ENCODE results near the gene RAD51B. TPM values are rescaled to one million over a fixed set of nuclear protein-coding genes. Genes with fewer than 3 reads are reported as not detected.
A peak's percentile ranks its signal among the peaks of the same experiment; 100 is the strongest.

The RAD51B gene
- total and polyA plus RNA-seq, 9 of the 15 experiments (the other 6 are each of a cell fraction or from before 2014, with no cell fraction given): 8.5 to 17.3 (median 11.3) TPM

- TF ChIP-seq TEAD4 (IDR thresholded peaks at IDR 0.05; ENCODE audit: low read length) (peak; percentile 54; the same call in 1 of the 2 replicates), TEAD4 (CRISPR knock-in tag; IDR thresholded peaks at IDR 0.05; ENCODE audit: borderline replicate concordance) (no peak), ARID1B (IDR thresholded peaks at IDR 0.05) (peak; percentile 65), TRIM28 (IDR thresholded peaks at IDR 0.05) (no peak), ZNF23 (CRISPR knock-in tag; IDR thresholded peaks at IDR 0.05) (no peak), MEIS2 (IDR thresholded peaks at IDR 0.05; ENCODE audit: partially characterized antibody) (no peak), ZFP30 (CRISPR knock-in tag; IDR thresholded peaks at IDR 0.05; ENCODE audit: borderline replicate concordance) (no peak), ZBTB17 (CRISPR knock-in tag; IDR thresholded peaks at IDR 0.05) (no peak), MTF1 (CRISPR knock-in tag; IDR thresholded peaks at IDR 0.05; ENCODE audit: borderline replicate concordance) (no peak), TCF3 (CRISPR knock-in tag; IDR thresholded peaks at IDR 0.05) (peak; percentile 57), FOXA3 (CRISPR knock-in tag; conservative IDR thresholded peaks at IDR 0.05 in 1 of 2, IDR thresholded peaks at IDR 0.05 in 1 of 2) (peak in 1 of 2 experiments; percentile 42; a peak in 1 of 4 replicates)
- TF ChIP-seq, protein P1, sequence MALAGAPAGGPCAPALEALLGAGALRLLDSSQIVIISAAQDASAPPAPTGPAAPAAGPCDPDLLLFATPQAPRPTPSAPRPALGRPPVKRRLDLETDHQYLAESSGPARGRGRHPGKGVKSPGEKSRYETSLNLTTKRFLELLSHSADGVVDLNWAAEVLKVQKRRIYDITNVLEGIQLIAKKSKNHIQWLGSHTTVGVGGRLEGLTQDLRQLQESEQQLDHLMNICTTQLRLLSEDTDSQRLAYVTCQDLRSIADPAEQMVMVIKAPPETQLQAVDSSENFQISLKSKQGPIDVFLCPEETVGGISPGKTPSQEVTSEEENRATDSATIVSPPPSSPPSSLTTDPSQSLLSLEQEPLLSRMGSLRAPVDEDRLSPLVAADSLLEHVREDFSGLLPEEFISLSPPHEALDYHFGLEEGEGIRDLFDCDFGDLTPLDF (CRISPR knock-in tag; IDR thresholded peaks at IDR 0.05): no peak
- TF ChIP-seq, protein P2, sequence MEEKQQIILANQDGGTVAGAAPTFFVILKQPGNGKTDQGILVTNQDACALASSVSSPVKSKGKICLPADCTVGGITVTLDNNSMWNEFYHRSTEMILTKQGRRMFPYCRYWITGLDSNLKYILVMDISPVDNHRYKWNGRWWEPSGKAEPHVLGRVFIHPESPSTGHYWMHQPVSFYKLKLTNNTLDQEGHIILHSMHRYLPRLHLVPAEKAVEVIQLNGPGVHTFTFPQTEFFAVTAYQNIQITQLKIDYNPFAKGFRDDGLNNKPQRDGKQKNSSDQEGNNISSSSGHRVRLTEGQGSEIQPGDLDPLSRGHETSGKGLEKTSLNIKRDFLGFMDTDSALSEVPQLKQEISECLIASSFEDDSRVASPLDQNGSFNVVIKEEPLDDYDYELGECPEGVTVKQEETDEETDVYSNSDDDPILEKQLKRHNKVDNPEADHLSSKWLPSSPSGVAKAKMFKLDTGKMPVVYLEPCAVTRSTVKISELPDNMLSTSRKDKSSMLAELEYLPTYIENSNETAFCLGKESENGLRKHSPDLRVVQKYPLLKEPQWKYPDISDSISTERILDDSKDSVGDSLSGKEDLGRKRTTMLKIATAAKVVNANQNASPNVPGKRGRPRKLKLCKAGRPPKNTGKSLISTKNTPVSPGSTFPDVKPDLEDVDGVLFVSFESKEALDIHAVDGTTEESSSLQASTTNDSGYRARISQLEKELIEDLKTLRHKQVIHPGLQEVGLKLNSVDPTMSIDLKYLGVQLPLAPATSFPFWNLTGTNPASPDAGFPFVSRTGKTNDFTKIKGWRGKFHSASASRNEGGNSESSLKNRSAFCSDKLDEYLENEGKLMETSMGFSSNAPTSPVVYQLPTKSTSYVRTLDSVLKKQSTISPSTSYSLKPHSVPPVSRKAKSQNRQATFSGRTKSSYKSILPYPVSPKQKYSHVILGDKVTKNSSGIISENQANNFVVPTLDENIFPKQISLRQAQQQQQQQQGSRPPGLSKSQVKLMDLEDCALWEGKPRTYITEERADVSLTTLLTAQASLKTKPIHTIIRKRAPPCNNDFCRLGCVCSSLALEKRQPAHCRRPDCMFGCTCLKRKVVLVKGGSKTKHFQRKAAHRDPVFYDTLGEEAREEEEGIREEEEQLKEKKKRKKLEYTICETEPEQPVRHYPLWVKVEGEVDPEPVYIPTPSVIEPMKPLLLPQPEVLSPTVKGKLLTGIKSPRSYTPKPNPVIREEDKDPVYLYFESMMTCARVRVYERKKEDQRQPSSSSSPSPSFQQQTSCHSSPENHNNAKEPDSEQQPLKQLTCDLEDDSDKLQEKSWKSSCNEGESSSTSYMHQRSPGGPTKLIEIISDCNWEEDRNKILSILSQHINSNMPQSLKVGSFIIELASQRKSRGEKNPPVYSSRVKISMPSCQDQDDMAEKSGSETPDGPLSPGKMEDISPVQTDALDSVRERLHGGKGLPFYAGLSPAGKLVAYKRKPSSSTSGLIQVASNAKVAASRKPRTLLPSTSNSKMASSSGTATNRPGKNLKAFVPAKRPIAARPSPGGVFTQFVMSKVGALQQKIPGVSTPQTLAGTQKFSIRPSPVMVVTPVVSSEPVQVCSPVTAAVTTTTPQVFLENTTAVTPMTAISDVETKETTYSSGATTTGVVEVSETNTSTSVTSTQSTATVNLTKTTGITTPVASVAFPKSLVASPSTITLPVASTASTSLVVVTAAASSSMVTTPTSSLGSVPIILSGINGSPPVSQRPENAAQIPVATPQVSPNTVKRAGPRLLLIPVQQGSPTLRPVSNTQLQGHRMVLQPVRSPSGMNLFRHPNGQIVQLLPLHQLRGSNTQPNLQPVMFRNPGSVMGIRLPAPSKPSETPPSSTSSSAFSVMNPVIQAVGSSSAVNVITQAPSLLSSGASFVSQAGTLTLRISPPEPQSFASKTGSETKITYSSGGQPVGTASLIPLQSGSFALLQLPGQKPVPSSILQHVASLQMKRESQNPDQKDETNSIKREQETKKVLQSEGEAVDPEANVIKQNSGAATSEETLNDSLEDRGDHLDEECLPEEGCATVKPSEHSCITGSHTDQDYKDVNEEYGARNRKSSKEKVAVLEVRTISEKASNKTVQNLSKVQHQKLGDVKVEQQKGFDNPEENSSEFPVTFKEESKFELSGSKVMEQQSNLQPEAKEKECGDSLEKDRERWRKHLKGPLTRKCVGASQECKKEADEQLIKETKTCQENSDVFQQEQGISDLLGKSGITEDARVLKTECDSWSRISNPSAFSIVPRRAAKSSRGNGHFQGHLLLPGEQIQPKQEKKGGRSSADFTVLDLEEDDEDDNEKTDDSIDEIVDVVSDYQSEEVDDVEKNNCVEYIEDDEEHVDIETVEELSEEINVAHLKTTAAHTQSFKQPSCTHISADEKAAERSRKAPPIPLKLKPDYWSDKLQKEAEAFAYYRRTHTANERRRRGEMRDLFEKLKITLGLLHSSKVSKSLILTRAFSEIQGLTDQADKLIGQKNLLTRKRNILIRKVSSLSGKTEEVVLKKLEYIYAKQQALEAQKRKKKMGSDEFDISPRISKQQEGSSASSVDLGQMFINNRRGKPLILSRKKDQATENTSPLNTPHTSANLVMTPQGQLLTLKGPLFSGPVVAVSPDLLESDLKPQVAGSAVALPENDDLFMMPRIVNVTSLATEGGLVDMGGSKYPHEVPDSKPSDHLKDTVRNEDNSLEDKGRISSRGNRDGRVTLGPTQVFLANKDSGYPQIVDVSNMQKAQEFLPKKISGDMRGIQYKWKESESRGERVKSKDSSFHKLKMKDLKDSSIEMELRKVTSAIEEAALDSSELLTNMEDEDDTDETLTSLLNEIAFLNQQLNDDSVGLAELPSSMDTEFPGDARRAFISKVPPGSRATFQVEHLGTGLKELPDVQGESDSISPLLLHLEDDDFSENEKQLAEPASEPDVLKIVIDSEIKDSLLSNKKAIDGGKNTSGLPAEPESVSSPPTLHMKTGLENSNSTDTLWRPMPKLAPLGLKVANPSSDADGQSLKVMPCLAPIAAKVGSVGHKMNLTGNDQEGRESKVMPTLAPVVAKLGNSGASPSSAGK (IDR thresholded peaks at IDR 0.05): no peak
- TF ChIP-seq, protein P3, sequence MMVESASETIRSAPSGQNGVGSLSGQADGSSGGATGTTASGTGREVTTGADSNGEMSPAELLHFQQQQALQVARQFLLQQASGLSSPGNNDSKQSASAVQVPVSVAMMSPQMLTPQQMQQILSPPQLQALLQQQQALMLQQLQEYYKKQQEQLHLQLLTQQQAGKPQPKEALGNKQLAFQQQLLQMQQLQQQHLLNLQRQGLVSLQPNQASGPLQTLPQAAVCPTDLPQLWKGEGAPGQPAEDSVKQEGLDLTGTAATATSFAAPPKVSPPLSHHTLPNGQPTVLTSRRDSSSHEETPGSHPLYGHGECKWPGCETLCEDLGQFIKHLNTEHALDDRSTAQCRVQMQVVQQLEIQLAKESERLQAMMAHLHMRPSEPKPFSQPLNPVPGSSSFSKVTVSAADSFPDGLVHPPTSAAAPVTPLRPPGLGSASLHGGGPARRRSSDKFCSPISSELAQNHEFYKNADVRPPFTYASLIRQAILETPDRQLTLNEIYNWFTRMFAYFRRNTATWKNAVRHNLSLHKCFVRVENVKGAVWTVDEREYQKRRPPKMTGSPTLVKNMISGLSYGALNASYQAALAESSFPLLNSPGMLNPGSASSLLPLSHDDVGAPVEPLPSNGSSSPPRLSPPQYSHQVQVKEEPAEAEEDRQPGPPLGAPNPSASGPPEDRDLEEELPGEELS (CRISPR knock-in tag; IDR thresholded peaks at IDR 0.05; ENCODE audit: borderline replicate concordance): no peak
Observed at GRCh38 chr14:68479247-68479646, 659.7 kb downstream of the RAD51B start (continued).

Measured in K562 (cell line).